H9 (cell line): ENCODE data around the gene CAGE1. TPM values are rescaled to one million over a fixed set of nuclear protein-coding genes. Genes with fewer than 3 reads are reported as not detected.

Experiments used
- DNase-seq: peaks from one replicate; pipeline ENCODE4 v3.0.0-alpha.2; 2017
- H2AFZ ChIP-seq: one replicate; pipeline ENCODE4 v1.6.1; 2013; ENCODE audit warnings: mild to moderate bottlenecking, low read length, control low read depth, moderate library complexity
- H2AK5ac ChIP-seq: 2 replicates; pipeline ENCODE4 v1.6.1; 2013; ENCODE audit warnings: low read length, control low read depth, mixed read lengths; ENCODE audit not compliant: insufficient read length
- H2BK120ac ChIP-seq: one replicate; pipeline ENCODE4 v1.6.1; 2013; ENCODE audit warnings: low read depth, mild to moderate bottlenecking, low read length, control low read depth, inconsistent platforms; ENCODE audit not compliant: poor library complexity, severe bottlenecking
- H2BK12ac ChIP-seq: 2 replicates; pipeline ENCODE4 v1.6.1; 2013; ENCODE audit warnings: low read length, control low read depth, mixed read lengths, low read depth; ENCODE audit not compliant: insufficient read length
- H2BK15ac ChIP-seq: 2 replicates; pipeline ENCODE4 v1.6.1; 2013; ENCODE audit warnings: low read depth, low read length, control low read depth
- H2BK20ac ChIP-seq: one replicate; pipeline ENCODE4 v1.6.1; 2013; ENCODE audit warnings: low read depth, mild to moderate bottlenecking, low read length, control low read depth, inconsistent platforms; ENCODE audit not compliant: poor library complexity, severe bottlenecking
- H2BK5ac ChIP-seq: 2 replicates; pipeline ENCODE4 v1.6.1; 2013; ENCODE audit warnings: low read length, control low read depth, mixed read lengths; ENCODE audit not compliant: insufficient read length
- H3K14ac ChIP-seq: 2 replicates; pipeline ENCODE4 v1.6.1; 2013; ENCODE audit warnings: low read length, control low read depth; ENCODE audit not compliant: insufficient read depth
- H3K18ac ChIP-seq: 2 replicates; pipeline ENCODE4 v1.6.1; 2013; ENCODE audit warnings: low read depth, mild to moderate bottlenecking, mixed read lengths, low read length, control low read depth; ENCODE audit not compliant: insufficient read length
- H3K23ac ChIP-seq: 2 replicates; pipeline ENCODE4 v1.6.1; 2013; ENCODE audit warnings: low read length, control low read depth, mixed read lengths, low read depth; ENCODE audit not compliant: insufficient read length
- H3K23me2 ChIP-seq: 2 replicates; pipeline ENCODE4 v1.6.1; 2013; ENCODE audit warnings: low read depth, mild to moderate bottlenecking, mixed read lengths, low read length, control low read depth; ENCODE audit not compliant: insufficient read length, poor library complexity, severe bottlenecking
- H3K27ac ChIP-seq: 2 replicates; pipeline ENCODE4 v1.5.1; 2013; ENCODE audit warnings: low read length, control low read depth, mixed read lengths, low read depth; ENCODE audit not compliant: insufficient read length
- H3K27me3 ChIP-seq: 2 replicates; pipeline ENCODE4 v1.6.1; 2013; ENCODE audit warnings: low read length, control low read depth, inconsistent platforms; ENCODE audit not compliant: insufficient read depth
- H3K4ac ChIP-seq: 2 replicates; pipeline ENCODE4 v1.6.1; 2013; ENCODE audit warnings: low read depth, mild to moderate bottlenecking, control low read depth, inconsistent platforms, low read length, moderate library complexity
- H3K4me1 ChIP-seq: 2 replicates; pipeline ENCODE4 v1.6.1; 2013; ENCODE audit warnings: low read length, control low read depth, inconsistent platforms; ENCODE audit not compliant: insufficient read depth
- H3K4me2 ChIP-seq: 2 replicates; pipeline ENCODE4 v1.6.1; 2013; ENCODE audit warnings: low read length, control low read depth, mixed read lengths; ENCODE audit not compliant: insufficient read length, insufficient read depth
- H3K56ac ChIP-seq: 2 replicates; pipeline ENCODE4 v1.6.1; 2013; ENCODE audit warnings: low read depth, mild to moderate bottlenecking, mixed read lengths, low read length, control low read depth; ENCODE audit not compliant: insufficient read length
- H3K79me1 ChIP-seq: 2 replicates; pipeline ENCODE4 v1.6.1; 2013; ENCODE audit warnings: low read depth, mild to moderate bottlenecking, moderate library complexity, low read length, control low read depth, inconsistent platforms; ENCODE audit not compliant: insufficient read depth, poor library complexity, severe bottlenecking
- H3K79me2 ChIP-seq: 2 replicates; pipeline ENCODE4 v1.6.1; 2013; ENCODE audit warnings: low read length, control low read depth, inconsistent platforms; ENCODE audit not compliant: insufficient read depth
- H3K9ac ChIP-seq: 2 replicates; pipeline ENCODE4 v1.6.1; 2013; ENCODE audit warnings: low read length, control low read depth, mixed read lengths; ENCODE audit not compliant: insufficient read length; ENCODE audit errors: extremely low read depth
- H3K9me3 ChIP-seq: one replicate; pipeline ENCODE4 v1.6.1; 2013; ENCODE audit warnings: low read depth, low read length, inconsistent platforms; ENCODE audit not compliant: control insufficient read depth
- H3T11ph ChIP-seq: one replicate; pipeline ENCODE4 v1.6.1; 2013; ENCODE audit warnings: mild to moderate bottlenecking, low read length, control low read depth, inconsistent platforms
- H4K20me1 ChIP-seq: one replicate; pipeline ENCODE4 v1.6.1; 2013; ENCODE audit not compliant: control insufficient read depth, insufficient read length, insufficient read depth
- H4K5ac ChIP-seq: 2 replicates; pipeline ENCODE4 v1.6.1; 2013; ENCODE audit warnings: low read depth, mild to moderate bottlenecking, mixed read lengths, low read length, control low read depth; ENCODE audit not compliant: insufficient read length
- H4K8ac ChIP-seq: replicated peaks from 2 replicates; pipeline ENCODE4 v1.6.1; 2013; ENCODE audit warnings: low read length, control low read depth, mixed read lengths, low read depth; ENCODE audit not compliant: insufficient read length
- H4K91ac ChIP-seq: 2 replicates; pipeline ENCODE4 v1.6.1; 2013; ENCODE audit warnings: low read depth, mild to moderate bottlenecking, moderate library complexity, mixed read lengths, low read length, control low read depth; ENCODE audit not compliant: insufficient read length
- H3K27ac Mint-ChIP-seq, 3 experiments: 2 replicates in 2 of 3; 3 replicates in 1 of 3; pipeline ENCODE4 v1.8.0; 2020 to 2021; ENCODE audit warnings: mixed read lengths in 3 of 3, mild to moderate bottlenecking in 1 of 3, moderate library complexity in 1 of 3
- H3K27me3 Mint-ChIP-seq: 2 replicates; pipeline ENCODE4 v1.8.0; 2021; ENCODE audit warnings: low read depth, mild to moderate bottlenecking, moderate library complexity, mixed read lengths
- H3K36me3 Mint-ChIP-seq, 3 experiments: 2 replicates in 2 of 3; 3 replicates in 1 of 3; pipeline ENCODE4 v1.8.0; 2020 to 2021; ENCODE audit warnings: low read depth in 3 of 3, mixed read lengths in 3 of 3; ENCODE audit not compliant: insufficient read depth in 1 of 3
- H3K4me1 Mint-ChIP-seq, 2 experiments: 2 replicates each; pipeline ENCODE4 v1.8.0; 2020; ENCODE audit warnings: mixed read lengths in 2 of 2
- H3K4me3 Mint-ChIP-seq, 2 experiments: 2 replicates in 1 of 2; 3 replicates in 1 of 2; pipeline ENCODE4 v1.8.0; 2020 to 2021; ENCODE audit warnings: mild to moderate bottlenecking in 2 of 2, mixed read lengths in 2 of 2, moderate library complexity in 1 of 2
- H3K9me3 Mint-ChIP-seq, 2 experiments: 2 replicates in 1 of 2; 3 replicates in 1 of 2; pipeline ENCODE4 v1.8.0; 2020; ENCODE audit warnings: mild to moderate bottlenecking in 2 of 2, mixed read lengths in 2 of 2, moderate library complexity in 1 of 2
- WGBS: extraction: QIAGEN DNeasy Blood & Tissue Kit; methylation state at CpG from one replicate; pipeline ENCODE4 v1.1.7; 2013; ENCODE audit warnings: missing lambda C conversion rate, low lambda C conversion rate, mixed read lengths; ENCODE audit not compliant: insufficient read length; ENCODE audit errors: extremely low coverage; 5-methylcytosine and 5-hydroxymethylcytosine counted together
- total RNA-seq: library from RNA; stranded (reverse); gene quantifications from 2 replicates; pipeline ENCODE4 v1.2.1, GENCODE V29; 2021
- TF ChIP-seq, protein P1 (sequence below): fragments of 200-600 bp; sonication (generic); conservative IDR thresholded peaks from 3 replicates; pipeline ENCODE4 v1.8.0; 2021; ENCODE audit warnings: antibody characterized with exemption, mild to moderate bottlenecking

The CAGE1 gene
- total RNA-seq, 1 experiment from 2014 or later = 0.28 TPM

DNA sequence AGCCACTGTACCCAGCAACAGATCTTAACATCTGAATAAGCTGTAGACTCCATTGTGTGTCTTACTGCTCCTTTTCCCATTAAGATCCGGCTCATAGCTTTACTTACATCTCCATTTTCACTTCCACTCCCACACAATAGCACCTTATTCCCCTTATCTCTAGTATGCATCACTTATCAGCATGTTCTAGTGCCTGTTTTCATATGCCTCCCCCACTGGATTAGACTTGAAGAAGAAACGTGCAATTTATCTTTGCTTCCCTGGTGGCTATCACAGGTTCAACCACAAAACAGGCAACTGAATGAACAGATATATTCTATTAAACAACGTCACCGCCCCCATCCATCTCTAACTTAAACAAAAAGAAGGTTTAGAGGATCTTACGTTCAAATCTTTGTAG is 88.6 kb downstream of the CAGE1 start:
- Histone ChIP-seq H3K79me2 (no peaks in the 10 kb centered on the region), H4K5ac (no peak overlapping the region), H3T11ph (no peak overlapping the region), H3K23me2 (no peaks in the 10 kb centered on the region), H3K27ac (no peak overlapping the region), H3K4ac (no peak overlapping the region), H3K18ac (no peak overlapping the region), H3K9me3 (no peaks in the 10 kb centered on the region), H4K20me1 (no peaks in the 10 kb centered on the region), H4K91ac (no peak overlapping the region), H3K56ac (no peak overlapping the region), H3K23ac (no peak overlapping the region), H2BK12ac (no peak overlapping the region), H3K9ac (no peak overlapping the region), H2BK15ac (no peak overlapping the region), H2BK120ac (no peak overlapping the region), H2BK20ac (no peak overlapping the region), H3K27me3 (no peaks in the 10 kb centered on the region), H3K79me1 (no peaks in the 10 kb centered on the region), H2AK5ac (no peak overlapping the region), H3K4me1 (no peaks in the 10 kb centered on the region), H2BK5ac (no peak overlapping the region), H3K4me2 (no peak overlapping the region), H2AFZ (no peak overlapping the region), H3K14ac (no peak overlapping the region), H4K8ac (no peak overlapping the region)
- no peak overlapping the region for H3K27ac Mint-ChIP-seq
- H3K27me3 Mint-ChIP-seq = no peaks in the 10 kb centered on the region
- no CpG with 5 or more reads among the region's 5 CpGs for WGBS
- H3K4me3 Mint-ChIP-seq = no peak overlapping the region
- no peaks in the 10 kb centered on the region for H3K9me3 Mint-ChIP-seq
- TF ChIP-seq, protein P1, sequence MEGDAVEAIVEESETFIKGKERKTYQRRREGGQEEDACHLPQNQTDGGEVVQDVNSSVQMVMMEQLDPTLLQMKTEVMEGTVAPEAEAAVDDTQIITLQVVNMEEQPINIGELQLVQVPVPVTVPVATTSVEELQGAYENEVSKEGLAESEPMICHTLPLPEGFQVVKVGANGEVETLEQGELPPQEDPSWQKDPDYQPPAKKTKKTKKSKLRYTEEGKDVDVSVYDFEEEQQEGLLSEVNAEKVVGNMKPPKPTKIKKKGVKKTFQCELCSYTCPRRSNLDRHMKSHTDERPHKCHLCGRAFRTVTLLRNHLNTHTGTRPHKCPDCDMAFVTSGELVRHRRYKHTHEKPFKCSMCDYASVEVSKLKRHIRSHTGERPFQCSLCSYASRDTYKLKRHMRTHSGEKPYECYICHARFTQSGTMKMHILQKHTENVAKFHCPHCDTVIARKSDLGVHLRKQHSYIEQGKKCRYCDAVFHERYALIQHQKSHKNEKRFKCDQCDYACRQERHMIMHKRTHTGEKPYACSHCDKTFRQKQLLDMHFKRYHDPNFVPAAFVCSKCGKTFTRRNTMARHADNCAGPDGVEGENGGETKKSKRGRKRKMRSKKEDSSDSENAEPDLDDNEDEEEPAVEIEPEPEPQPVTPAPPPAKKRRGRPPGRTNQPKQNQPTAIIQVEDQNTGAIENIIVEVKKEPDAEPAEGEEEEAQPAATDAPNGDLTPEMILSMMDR = no peak
- H3K36me3 Mint-ChIP-seq = peaks cover 31 to 90% (median 80%) of the 10 kb centered on the region in 3 experiments; a peak in 6 of 7 replicates
- no peak for DNase-seq
- H3K4me1 Mint-ChIP-seq = no peaks in the 10 kb centered on the region
